Measurements from ENCODE around the gene TMC5.
"Not testable (repeated sequence)": the region's sequence is repeated elsewhere in the genome, so short reads cannot be mapped to it uniquely, and the experiment has no call there.

The TMC5 gene

DNA sequence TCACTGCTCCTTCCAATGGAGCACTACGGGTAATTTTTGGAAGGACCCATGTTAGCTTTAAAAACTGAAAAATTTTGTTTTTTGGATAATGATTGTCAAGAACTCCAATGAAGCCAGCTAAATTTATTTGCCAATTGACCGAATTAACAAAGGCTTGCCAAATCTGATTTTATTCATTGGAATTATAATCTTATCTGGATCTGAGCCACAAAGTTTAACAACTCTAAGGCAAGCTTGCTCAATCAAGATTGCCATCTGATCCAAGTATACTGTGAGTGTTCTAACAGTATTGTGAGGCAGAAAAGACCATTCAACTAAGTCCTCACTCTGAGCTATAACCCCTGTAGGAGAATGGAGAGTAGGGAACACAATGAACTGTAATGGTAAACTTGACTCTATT, 20.3 kb upstream of the TMC5 start:
- not testable (repeated sequence) for DNase-seq (ENCODE audit: low read depth in 1 of 2, low spot score in 1 of 2)

DNA sequence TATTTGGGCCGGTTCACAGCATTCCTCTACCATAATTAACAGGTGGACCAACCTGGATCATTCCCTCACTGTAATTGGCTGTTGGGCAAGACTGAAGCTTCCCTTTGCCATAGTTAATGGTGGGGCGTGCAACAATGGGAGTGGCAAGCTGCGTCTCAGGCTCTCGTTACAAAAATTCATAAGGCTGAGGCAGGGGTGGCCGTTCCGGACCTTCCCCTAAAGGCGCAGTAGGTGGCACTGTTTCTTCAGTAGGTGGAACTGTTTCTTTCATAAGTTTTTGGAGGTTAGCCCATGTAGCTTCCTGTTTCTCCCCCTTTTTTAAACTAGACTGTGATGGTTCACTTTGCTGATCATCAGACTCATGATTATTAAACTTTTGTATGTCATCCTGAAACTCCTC, 17.0 kb upstream of the TMC5 start:
- DNase-seq (ENCODE audit: low read depth in 1 of 2, low spot score in 1 of 2) = no peak

DNA sequence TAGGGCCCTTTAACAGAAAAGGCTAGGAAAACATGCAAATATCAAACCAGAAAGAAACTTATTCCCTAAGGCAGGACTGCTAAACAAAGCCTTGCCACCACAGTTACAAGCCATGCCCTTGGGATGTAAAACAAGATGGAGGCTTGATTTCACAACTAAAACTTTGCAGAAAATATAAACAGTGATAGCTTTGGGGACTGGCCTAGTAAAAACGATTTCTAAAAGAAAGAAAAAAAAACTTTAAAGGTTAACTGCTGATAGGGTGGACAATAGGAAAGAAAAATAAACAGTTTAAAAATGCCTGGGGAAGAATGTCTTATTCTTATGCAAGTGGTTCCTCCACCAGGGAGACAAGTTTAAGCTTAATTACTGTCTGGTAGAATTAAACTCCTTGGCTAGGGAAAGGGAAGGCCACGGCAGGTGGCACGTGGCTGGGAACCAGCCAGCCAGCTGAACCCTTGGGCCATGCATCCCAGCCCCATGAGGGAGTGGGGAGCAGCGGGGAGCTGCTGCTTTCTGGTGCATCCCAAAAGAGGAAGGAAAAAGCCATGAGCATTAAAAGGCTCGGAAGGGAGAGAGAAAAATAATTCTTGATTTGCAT, 10.7 kb upstream of the TMC5 start:
- no peak for DNase-seq (ENCODE audit: low read depth in 1 of 2, low spot score in 1 of 2)

- DNase-seq (ENCODE audit: low read depth in 1 of 2, low spot score in 1 of 2) = no peak
These were observed 7.1 kb upstream of the TMC5 start for GRCh38 chr16:19410435-19411171.

- DNase-seq (ENCODE audit: low read depth in 1 of 2, low spot score in 1 of 2) = no peak
These were observed 6.4 kb upstream of the TMC5 start for GRCh38 chr16:19411298-19411697.

DNA sequence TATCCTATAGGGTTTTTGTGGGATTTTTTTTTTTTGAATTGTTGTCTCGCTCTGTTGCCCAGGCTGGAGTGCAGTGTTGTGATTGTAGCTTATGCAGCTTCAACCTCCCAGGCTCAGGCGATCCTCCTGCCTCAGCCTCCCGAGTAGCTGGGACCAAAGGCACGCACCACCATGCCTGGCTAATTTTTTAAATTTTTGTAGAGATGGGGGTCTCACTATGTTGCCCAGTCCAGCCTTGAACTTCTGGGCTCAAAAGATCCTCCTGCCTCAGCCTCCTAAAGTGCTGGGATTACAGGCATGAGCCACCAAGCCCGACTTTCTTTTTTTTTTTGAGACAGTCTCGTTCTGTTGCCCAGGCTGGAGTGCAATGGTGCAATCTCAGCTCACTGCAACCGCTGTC, 5.6 kb upstream of the TMC5 start:
- not testable (repeated sequence) for DNase-seq (ENCODE audit: low read depth in 1 of 2, low spot score in 1 of 2)

DNA sequence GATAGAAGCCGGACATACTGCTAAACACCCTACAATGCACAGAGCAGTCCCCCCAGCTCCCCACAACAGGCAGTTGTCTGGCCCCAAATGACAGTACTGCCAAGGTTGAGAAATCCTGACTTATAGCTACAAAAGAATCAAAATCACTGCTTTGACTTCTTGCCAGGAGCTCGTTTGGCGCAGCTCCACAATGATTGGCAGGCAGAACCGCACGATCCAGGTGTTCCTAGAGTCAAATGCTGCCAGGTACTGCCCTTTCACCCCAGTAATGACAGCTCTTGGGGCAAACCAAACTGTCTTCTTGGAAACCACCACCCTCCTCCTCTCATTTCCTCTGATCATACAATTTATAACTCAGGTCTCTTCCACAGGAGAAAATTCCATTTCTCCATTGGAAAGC, 2.2 kb upstream of the TMC5 start:
- DNase-seq (ENCODE audit: low read depth in 1 of 2, low spot score in 1 of 2) = no peak

DNA sequence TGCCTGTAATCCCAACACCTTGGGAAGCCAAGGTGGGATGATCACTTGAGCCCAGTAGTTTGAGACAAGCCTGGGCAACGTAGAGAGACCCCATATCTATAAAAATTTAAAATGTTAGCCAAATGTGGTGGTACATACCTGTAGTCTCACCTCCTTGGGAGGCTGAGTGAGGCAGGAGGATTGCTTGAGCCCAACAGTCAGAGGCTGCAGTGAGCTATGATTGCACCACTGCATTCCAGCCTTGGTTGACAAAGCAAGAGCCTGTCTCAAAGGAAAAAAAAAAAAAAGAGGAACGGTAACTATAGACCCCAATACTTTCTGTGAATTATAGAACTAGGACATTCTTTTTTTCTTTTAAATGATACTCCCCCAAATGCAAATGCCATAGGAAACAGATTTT, 1.8 kb upstream of the TMC5 start:
- DNase-seq (ENCODE audit: low read depth in 1 of 2, low spot score in 1 of 2) = no peak

- DNase-seq (ENCODE audit: low read depth in 1 of 2, low spot score in 1 of 2) = no peak
These were observed 517 bp downstream of the TMC5 start for GRCh38 chr16:19418200-19418599.

- no peak for DNase-seq (ENCODE audit: low read depth in 1 of 2, low spot score in 1 of 2)
These were observed 2.0 kb downstream of the TMC5 start for GRCh38 chr16:19419698-19420075.

DNA sequence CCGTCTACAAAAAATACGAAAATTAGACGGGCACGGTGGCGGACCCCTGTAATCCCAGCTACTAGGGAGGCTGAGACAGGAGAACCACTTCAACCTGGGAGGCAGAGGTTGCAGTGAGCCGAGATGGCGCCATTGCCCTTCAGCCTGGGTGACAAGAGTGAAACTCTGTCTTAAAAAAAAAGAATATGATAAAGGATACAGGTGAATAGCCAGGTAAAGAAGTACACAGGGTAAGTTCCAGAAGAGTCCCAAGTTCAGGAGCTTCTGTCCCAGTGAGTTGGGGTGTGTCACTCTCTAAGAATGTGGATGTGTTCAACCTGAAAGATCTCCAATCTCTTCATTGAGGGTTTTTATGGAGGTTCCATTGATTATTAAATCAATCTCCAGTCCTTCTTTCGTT, 6.8 kb downstream of the TMC5 start:
- no peak for DNase-seq (ENCODE audit: low read depth in 1 of 2, low spot score in 1 of 2)

DNA sequence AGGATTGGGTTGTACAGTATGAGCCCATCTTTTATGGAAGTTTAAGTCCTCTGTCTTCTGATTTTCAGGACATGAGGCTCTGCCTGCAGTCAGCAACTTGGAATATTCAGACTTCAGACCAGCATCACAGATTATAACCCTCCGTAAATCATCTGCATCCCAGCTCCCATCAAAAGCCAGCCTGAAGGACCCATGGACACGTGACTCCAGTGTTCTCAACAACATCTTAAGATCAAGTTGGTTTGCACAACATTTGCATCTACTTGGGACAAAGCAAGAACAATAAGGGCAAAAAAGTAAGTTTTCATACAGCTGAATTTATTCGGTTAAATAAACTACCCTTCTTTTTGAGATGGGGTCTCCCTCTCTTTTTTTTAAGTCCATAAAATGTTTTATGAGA, 12.7 kb downstream of the TMC5 start:
- DNase-seq (ENCODE audit: low read depth in 1 of 2, low spot score in 1 of 2) = no peak

- DNase-seq (ENCODE audit: low read depth in 1 of 2, low spot score in 1 of 2) = no peak
These were observed 14.1 kb downstream of the TMC5 start for GRCh38 chr16:19431636-19432340.

GRCh38 chr16:19432429-19432828, 14.7 kb downstream of the TMC5 start:
- no peak for DNase-seq (ENCODE audit: low read depth in 1 of 2, low spot score in 1 of 2)

DNA sequence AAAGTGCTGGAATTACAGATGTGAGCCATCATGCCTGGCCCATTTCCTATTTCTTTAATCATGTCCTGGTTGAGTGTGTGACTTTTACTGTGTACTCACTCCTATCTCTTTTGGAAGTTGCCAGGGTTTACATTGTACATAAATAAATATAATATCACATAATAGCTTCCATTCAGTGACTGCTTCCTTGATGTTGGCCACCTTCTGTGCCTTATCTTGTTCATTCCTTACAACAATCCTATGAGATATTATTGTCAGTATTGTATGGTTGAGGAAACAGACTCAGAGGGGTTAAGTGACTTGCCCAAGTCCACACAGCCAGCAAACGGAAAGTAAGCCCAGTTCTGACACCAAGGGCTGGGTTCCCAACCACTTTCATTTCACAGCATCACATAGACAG, 16.9 kb downstream of the TMC5 start:
- DNase-seq (ENCODE audit: low read depth in 1 of 2, low spot score in 1 of 2) = no peak

DNA sequence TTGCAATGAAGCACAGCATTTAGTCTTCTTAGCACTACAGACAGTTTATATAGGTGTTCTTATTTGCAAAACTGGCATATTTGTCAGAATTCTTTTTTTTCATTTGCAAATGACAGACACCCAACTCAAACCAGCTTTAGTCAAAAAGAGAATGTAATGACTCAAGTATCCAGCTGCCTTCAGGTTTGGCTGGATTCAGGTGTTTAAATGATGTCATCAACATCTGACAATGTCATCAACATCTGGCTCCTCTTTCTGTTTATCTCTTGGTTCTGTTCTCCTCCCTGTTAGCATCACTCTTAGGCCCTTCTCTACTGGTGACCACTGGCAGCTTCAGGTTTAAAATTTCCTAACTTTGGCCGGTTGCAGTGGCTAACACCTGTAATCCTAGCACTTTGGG, 18.9 kb downstream of the TMC5 start:
- no peak for DNase-seq (ENCODE audit: low read depth in 1 of 2, low spot score in 1 of 2)

- DNase-seq (ENCODE audit: low read depth in 1 of 2, low spot score in 1 of 2) = no peak
These were observed 19.6 kb downstream of the TMC5 start for GRCh38 chr16:19437280-19437679.

DNA sequence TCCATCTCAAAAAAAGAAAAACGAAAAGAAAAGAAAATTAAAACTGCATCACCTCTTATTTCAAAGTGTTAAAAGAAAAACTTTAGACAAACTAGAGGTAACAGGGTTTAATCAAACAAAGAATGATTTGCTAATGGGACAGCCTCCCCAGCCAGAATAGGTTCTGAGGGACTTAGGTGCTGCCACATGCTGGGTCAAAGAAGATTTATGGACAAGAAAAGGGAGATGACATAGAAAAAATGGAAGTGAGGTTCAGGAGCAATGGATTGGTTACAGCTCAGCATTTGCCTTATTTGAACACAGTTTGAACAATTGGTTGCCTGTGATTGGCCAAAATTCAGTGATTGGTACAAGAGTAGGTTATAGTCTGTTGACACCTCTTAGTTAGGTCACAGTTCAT, 21.1 kb downstream of the TMC5 start:
- DNase-seq (ENCODE audit: low read depth in 1 of 2, low spot score in 1 of 2) = no peak

DNA sequence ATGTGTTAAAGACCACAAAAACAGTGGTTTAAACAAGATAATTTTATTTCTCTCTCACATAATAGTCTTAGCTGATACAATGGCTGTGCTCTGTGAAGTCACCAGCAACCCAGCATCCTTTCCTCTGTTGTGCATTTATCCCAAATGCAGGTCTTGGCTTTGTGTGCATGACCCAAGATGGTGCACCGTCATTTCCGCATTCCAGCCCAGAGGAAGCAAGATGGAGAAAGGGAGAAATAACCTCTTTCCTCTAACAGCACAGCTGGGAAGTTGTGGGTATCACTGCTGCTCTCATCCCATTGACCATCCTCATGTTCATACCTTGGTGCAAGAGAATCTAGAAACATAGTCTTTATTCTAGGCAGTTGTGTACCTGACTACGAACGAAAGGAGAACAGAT, 21.8 kb downstream of the TMC5 start:
- no peak for DNase-seq (ENCODE audit: low read depth in 1 of 2, low spot score in 1 of 2)

GRCh38 chr16:19443659-19444058, 26.0 kb downstream of the TMC5 start:
- DNase-seq (ENCODE audit: low read depth in 1 of 2, low spot score in 1 of 2) = no peak

GRCh38 chr16:19446300-19446846, 28.7 kb downstream of the TMC5 start:
- DNase-seq (ENCODE audit: low read depth in 1 of 2, low spot score in 1 of 2) = no peak

DNA sequence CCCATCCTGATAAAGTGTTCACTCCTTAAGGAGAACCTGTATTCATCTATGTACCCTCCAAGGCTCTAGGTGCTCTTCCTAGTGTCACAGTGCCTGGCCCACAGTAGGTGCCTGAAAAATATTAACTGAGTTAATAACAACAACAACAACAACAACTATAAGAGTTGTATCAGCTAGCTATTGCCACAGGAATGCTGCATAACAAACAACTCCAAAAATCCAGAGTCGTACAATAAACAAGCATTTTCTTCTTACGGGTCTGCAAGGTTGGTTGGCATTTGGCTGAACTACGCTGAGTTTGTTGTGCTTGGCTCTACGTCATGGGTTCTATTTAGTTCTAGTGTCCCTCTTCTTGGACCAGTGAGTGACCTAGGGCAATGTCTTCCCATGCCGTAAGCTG, 29.2 kb downstream of the TMC5 start:
- DNase-seq (ENCODE audit: low read depth in 1 of 2, low spot score in 1 of 2) = no peak
